Tibial nerve (tissue), 4 donors: ENCODE measurements around the gene IPO13. TPM values are rescaled to one million over a fixed set of nuclear protein-coding genes. Genes with fewer than 3 reads are reported as not detected.

Source experiments
- DNase-seq, 2 donors: peaks; one replicate each; pipeline ENCODE4 v3.0.0-alpha.2; 2019; ENCODE audit warnings: low spot score in 2 of 2
- H3K27ac ChIP-seq, 4 donors: fragments of 200-600 bp; sonication (generic) in 3 of 4; one replicate each; pipeline ENCODE4 v1.5.1; 2017 to 2019; ENCODE audit warnings: mild to moderate bottlenecking in 1 of 4
- H3K27me3 ChIP-seq, 2 donors: fragments of 200-600 bp; sonication (generic) in 1 of 2; one replicate each; pipeline versions ENCODE4 v1.5.1 to v1.6.0; 2017 to 2019
- H3K36me3 ChIP-seq, 3 donors: fragments of 200-600 bp; sonication (generic); one replicate each; pipeline ENCODE4 v1.5.1; 2018 to 2019
- H3K4me1 ChIP-seq, 4 donors: fragments of 200-600 bp; sonication (generic) in 3 of 4; one replicate each; pipeline ENCODE4 v1.5.1; 2017 to 2019
- H3K4me3 ChIP-seq, 4 donors: fragments of 200-600 bp; sonication (generic) in 3 of 4; one replicate each; pipeline ENCODE4 v1.5.1; 2017 to 2019; ENCODE audit warnings: mild to moderate bottlenecking in 1 of 4, moderate library complexity in 1 of 4
- H3K9me3 ChIP-seq, 4 donors: fragments of 200-600 bp; sonication (generic) in 3 of 4; one replicate each; pipeline ENCODE4 v1.5.1; 2017 to 2019
- CTCF ChIP-seq, 5 experiments: fragments of 200-600 bp in 3 of 5; fragments of 450-650 bp in 2 of 5; sonication (generic) in 3 of 5; IDR thresholded peaks; one replicate each; pipeline ENCODE4 v1.5.1; 2016 to 2019; ENCODE audit warnings: antibody characterized with exemption in 5 of 5, mild to moderate bottlenecking in 3 of 5, moderate library complexity in 2 of 5
- EP300 ChIP-seq, 2 donors: sonication (generic); formaldehyde crosslinking; IDR thresholded peaks; one replicate each; pipeline ENCODE4 v1.6.1; 2017; ENCODE audit warnings: antibody characterized with exemption in 2 of 2, mild to moderate bottlenecking in 1 of 2
- POLR2A ChIP-seq, 2 donors: fragments of 450-650 bp; IDR thresholded peaks; one replicate each; pipeline ENCODE4 v1.6.1; 2017; ENCODE audit warnings: antibody characterized with exemption in 2 of 2, mild to moderate bottlenecking in 2 of 2, moderate library complexity in 2 of 2
- WGBS, 2 donors: methylation state at CpG; one replicate each; pipeline ENCODE4 v1.1.5; 2018; 5-methylcytosine and 5-hydroxymethylcytosine counted together
- total RNA-seq, 4 donors: library from RNA; depleted of rRNA; stranded (reverse); fragments of >200 nt; gene quantifications; one replicate each; pipeline ENCODE4 v1.1.0, GENCODE V29; 2016

IPO13 gene
- total RNA-seq, 4 donors from 2014 or later, result 27.8 to 41.1 (median 31.2) TPM

GRCh38 chr1:43979528-43980254 lies 32.9 kb downstream of the IPO13 start:
- TF ChIP-seq CTCF (IDR thresholded peaks at IDR 0.05) (no peak), EP300 (IDR thresholded peaks at IDR 0.05) (peak in 1 of 2 donors; percentile 26)
- Histone ChIP-seq H3K9me3 (no peaks in the 10 kb centered on the region), H3K36me3 (peaks cover 0 to 50% (median 0%) of the 10 kb centered on the region in 3 donors), H3K4me1 (peaks cover 0 to 71% (median 26%) of the 10 kb centered on the region in 4 donors), H3K27me3 (no peaks in the 10 kb centered on the region), H3K4me3 (peak overlapping the region; percentile 59 to 72 (median 66)), H3K27ac (peak overlapping the region; percentile 30 to 81 (median 76))
- WGBS, 2 donors, result 0 to 3% methylated on average over 16 to 22 of the region's 45 CpGs
- DNase-seq, result peak in 1 of 2 donors; percentile 24

GRCh38 chr1:43980255-43981134 lies 33.7 kb downstream of the IPO13 start:
- no peak for TF ChIP-seq CTCF (IDR thresholded peaks at IDR 0.05)
- TF ChIP-seq EP300 (IDR thresholded peaks at IDR 0.05), result no peak
- TF ChIP-seq POLR2A (IDR thresholded peaks at IDR 0.05), result no peak
- Histone ChIP-seq H3K4me3 (peak overlapping the region in 3 of 4 donors; percentile 59 to 72 (median 65)), H3K27ac (peak overlapping the region in 2 of 4 donors; percentile 80 to 81), H3K36me3 (peaks cover 0 to 58% (median 0%) of the 10 kb centered on the region in 3 donors), H3K27me3 (no peaks in the 10 kb centered on the region), H3K9me3 (no peaks in the 10 kb centered on the region), H3K4me1 (peaks cover 0 to 69% (median 25%) of the 10 kb centered on the region in 4 donors)
- no peak for DNase-seq
- WGBS, 2 donors, result 53 to 64% methylated on average over 13 of the region's 13 CpGs

- peak overlapping the region in 1 of 4 donors; percentile 81 for H3K27ac ChIP-seq
Observed at GRCh38 chr1:43981135-43981491, 34.4 kb downstream of the IPO13 start.

GRCh38 chr1:43981636-43982035 lies 34.9 kb downstream of the IPO13 start:
- no peak overlapping the region for H3K27ac ChIP-seq
- TF ChIP-seq POLR2A (IDR thresholded peaks at IDR 0.05) (no peak), CTCF (IDR thresholded peaks at IDR 0.05) (no peak), EP300 (IDR thresholded peaks at IDR 0.05) (no peak)
- H3K36me3 ChIP-seq, result peaks cover 0 to 63% (median 0%) of the 10 kb centered on the region in 3 donors
- H3K4me1 ChIP-seq, result peaks cover 0 to 58% (median 15%) of the 10 kb centered on the region in 4 donors
- no peaks in the 10 kb centered on the region for H3K27me3 ChIP-seq
- WGBS, 2 donors, result 94 to 98% methylated on average over 20 of the region's 20 CpGs
- H3K9me3 ChIP-seq, result no peaks in the 10 kb centered on the region
- no peak for DNase-seq
- H3K4me3 ChIP-seq, result no peak overlapping the region

More at GRCh38 chr1:43981135-43981491, 34.4 kb downstream of the IPO13 start:
- H3K27me3 ChIP-seq, result no peaks in the 10 kb centered on the region
- 87 to 90% methylated on average over 16 to 20 of the region's 20 CpGs for WGBS, 2 donors
- peaks cover 0 to 64% (median 0%) of the 10 kb centered on the region in 3 donors for H3K36me3 ChIP-seq
- no peak overlapping the region for H3K4me3 ChIP-seq
- no peaks in the 10 kb centered on the region for H3K9me3 ChIP-seq
- no peak for TF ChIP-seq POLR2A (IDR thresholded peaks at IDR 0.05)
- TF ChIP-seq CTCF (IDR thresholded peaks at IDR 0.05), result no peak
- TF ChIP-seq EP300 (IDR thresholded peaks at IDR 0.05), result no peak
- H3K4me1 ChIP-seq, result peaks cover 0 to 63% (median 19%) of the 10 kb centered on the region in 4 donors
- DNase-seq, result no peak
